Uterus (tissue), 4 donors: Measurements from ENCODE around the gene MIF4GD. TPM values are rescaled to one million over a fixed set of nuclear protein-coding genes. Genes with fewer than 3 reads are reported as not detected.
A peak's percentile ranks its signal among the peaks of the same experiment; 100 is the strongest.
"Not testable (repeated sequence)": the region's sequence is repeated elsewhere in the genome, so short reads cannot be mapped to it uniquely, and the experiment has no call there.

ENCODE experiments used
- DNase-seq, 2 donors: peaks; one replicate each; pipeline ENCODE4 v3.0.0-alpha.2; 2019 to 2020
- H3K27ac ChIP-seq, 2 donors: fragments of 200-600 bp; sonication (generic); 1 replicate in 1 of 2; 2 replicates in 1 of 2; pipeline ENCODE4 v1.5.1; 2016 to 2018
- H3K27me3 ChIP-seq, 2 donors: fragments of 200-600 bp; sonication (generic); one replicate each; pipeline ENCODE4 v1.5.1; 2018 to 2019; ENCODE audit warnings: control low read depth in 1 of 2
- H3K36me3 ChIP-seq, 2 donors: fragments of 200-600 bp; sonication (generic); one replicate each; pipeline ENCODE4 v1.5.1; 2019; ENCODE audit warnings: control low read depth in 1 of 2
- H3K4me1 ChIP-seq, 2 donors: fragments of 200-600 bp; sonication (generic); one replicate each; pipeline ENCODE4 v1.5.1; 2018 to 2019; ENCODE audit warnings: control low read depth in 1 of 2
- H3K4me3 ChIP-seq, 2 donors: fragments of 200-600 bp; sonication (generic); 1 replicate in 1 of 2; 2 replicates in 1 of 2; pipeline ENCODE4 v1.5.1; 2018 to 2019; ENCODE audit warnings: mild to moderate bottlenecking in 1 of 2
- H3K9me3 ChIP-seq, 2 donors: fragments of 200-600 bp; sonication (generic); one replicate each; pipeline ENCODE4 v1.5.1; 2019; ENCODE audit warnings: control low read depth in 1 of 2
- CTCF ChIP-seq, 4 experiments: fragments of 200-600 bp in 2 of 4; fragments of 450-650 bp in 2 of 4; sonication (generic) in 2 of 4; IDR thresholded peaks; one replicate each; pipeline ENCODE4 v1.5.1; 2016 to 2019; ENCODE audit warnings: antibody characterized with exemption in 4 of 4, mild to moderate bottlenecking in 2 of 4, moderate library complexity in 1 of 4
- POLR2A ChIP-seq, 2 donors: fragments of 450-650 bp; IDR thresholded peaks; one replicate each; pipeline ENCODE4 v1.6.1; 2016; ENCODE audit warnings: antibody characterized with exemption in 2 of 2, mild to moderate bottlenecking in 1 of 2, moderate library complexity in 1 of 2
- intact Hi-C: fragments of 100-400 bp; cut with DNase I; formaldehyde crosslinking; loops from one replicate; pipeline ENCODE4 v1.15.1; 2023; ENCODE audit warnings: low total_unique reads
- total RNA-seq, 4 donors: library from RNA; depleted of rRNA in 3 of 4; stranded (reverse); fragments of >200 nt in 3 of 4; gene quantifications; one replicate each; pipeline versions ENCODE4 v1.1.0 to v1.2.4, GENCODE V29; 2014 to 2023
- donor health status: DM: yes; HTN: yes; CAD: no.

MIF4GD gene
- total RNA-seq, 4 donors from 2014 or later, result 11.7 to 45.3 (median 25.8) TPM

DNA sequence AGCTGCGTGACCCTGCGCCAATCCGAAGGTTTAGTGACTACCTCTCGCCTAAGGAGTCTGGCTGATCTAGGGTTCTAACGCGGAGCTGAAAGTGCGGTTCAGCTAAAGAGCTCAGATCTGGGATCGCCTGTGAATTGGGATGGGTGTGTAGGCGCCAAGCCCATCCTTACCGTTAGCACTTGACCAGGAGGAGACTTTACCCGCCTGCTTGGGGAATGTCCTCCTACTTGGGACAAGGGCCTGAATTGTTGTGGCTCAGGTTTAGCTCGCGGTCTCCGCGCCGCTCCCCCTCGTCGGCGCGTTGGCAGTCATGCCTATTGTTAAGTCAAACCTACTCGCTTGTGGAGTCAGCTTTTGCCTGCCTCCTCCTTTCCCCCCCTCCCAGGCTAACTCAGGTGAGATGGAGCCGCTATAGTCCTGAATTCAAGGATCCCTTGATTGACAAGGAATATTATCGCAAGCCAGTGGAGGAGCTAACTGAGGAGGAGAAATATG, 8.9 kb downstream of the MIF4GD start:
- intact Hi-C loops, result no loop called here

GRCh38 chr17:75261336-75262111, 9.5 kb downstream of the MIF4GD start, which contains the start of the genes GGA3 and MRPS7:
TSS of gene GGA3 (minus strand) at chr17:75261606. CDS start at chr17:75261587, 19 bp downstream.
TSS of gene MRPS7 (plus strand) at chr17:75261879. CDS start at chr17:75261901, 22 bp downstream.
- peak within 1 kb of the TSS; percentile 66 to 86 for H3K4me3 ChIP-seq
- peak; percentile 93 to 95 for DNase-seq
- intact Hi-C loops, result no loop called here
- H3K9me3 ChIP-seq, result no peaks in the 10 kb centered on the region
- H3K27ac ChIP-seq, result peak within 1 kb of the TSS; percentile 91 to 93
- H3K36me3 ChIP-seq, result no peaks in the 10 kb centered on the region
- H3K27me3 ChIP-seq, result no peaks in the 10 kb centered on the region
- TF ChIP-seq POLR2A (IDR thresholded peaks at IDR 0.05) (peak; percentile 59 to 69), CTCF (IDR thresholded peaks at IDR 0.05) (peak in 1 of 4 experiments; percentile 4)
- H3K4me1 ChIP-seq, result peaks cover 6 to 14% of the 10 kb centered on the region in 2 donors

More for the DNA sequence above, 8.9 kb downstream of the MIF4GD start:
- TF ChIP-seq POLR2A (IDR thresholded peaks at IDR 0.05), result no peak
- no peak for TF ChIP-seq CTCF (IDR thresholded peaks at IDR 0.05)
- no peaks in the 10 kb centered on the region for H3K27me3 ChIP-seq
- no peak for DNase-seq
- H3K27ac ChIP-seq, result peak overlapping the region; percentile 91 to 93
- peak overlapping the region; percentile 66 to 86 for H3K4me3 ChIP-seq
- H3K9me3 ChIP-seq, result no peaks in the 10 kb centered on the region
- H3K36me3 ChIP-seq, result no peaks in the 10 kb centered on the region
- H3K4me1 ChIP-seq, result peaks cover 6 to 14% of the 10 kb centered on the region in 2 donors

- no peaks in the 10 kb centered on the region for H3K27me3 ChIP-seq
- TF ChIP-seq POLR2A (IDR thresholded peaks at IDR 0.05) (no peak), CTCF (IDR thresholded peaks at IDR 0.05) (peak in 1 of 4 experiments; percentile 9)
- intact Hi-C loops, result no loop called here
- H3K27ac ChIP-seq, result peak overlapping the region; percentile 91 to 93
- no peaks in the 10 kb centered on the region for H3K9me3 ChIP-seq
- H3K36me3 ChIP-seq, result no peaks in the 10 kb centered on the region
- peak overlapping the region; percentile 66 to 86 for H3K4me3 ChIP-seq
- no peak for DNase-seq
- H3K4me1 ChIP-seq, result peaks cover 6 to 14% of the 10 kb centered on the region in 2 donors
Measured at GRCh38 chr17:75260641-75261335, 10.2 kb downstream of the MIF4GD start.

- DNase-seq, H3K36me3 ChIP-seq, H3K4me3 ChIP-seq, H3K9me3 ChIP-seq, intact Hi-C loops, H3K27ac ChIP-seq, H3K27me3 ChIP-seq: not testable (repeated sequence)
- peaks cover 6 to 14% of the 10 kb centered on the region in 2 donors for H3K4me1 ChIP-seq
Measured at GRCh38 chr17:75257228-75257627, 13.8 kb downstream of the MIF4GD start.

DNA sequence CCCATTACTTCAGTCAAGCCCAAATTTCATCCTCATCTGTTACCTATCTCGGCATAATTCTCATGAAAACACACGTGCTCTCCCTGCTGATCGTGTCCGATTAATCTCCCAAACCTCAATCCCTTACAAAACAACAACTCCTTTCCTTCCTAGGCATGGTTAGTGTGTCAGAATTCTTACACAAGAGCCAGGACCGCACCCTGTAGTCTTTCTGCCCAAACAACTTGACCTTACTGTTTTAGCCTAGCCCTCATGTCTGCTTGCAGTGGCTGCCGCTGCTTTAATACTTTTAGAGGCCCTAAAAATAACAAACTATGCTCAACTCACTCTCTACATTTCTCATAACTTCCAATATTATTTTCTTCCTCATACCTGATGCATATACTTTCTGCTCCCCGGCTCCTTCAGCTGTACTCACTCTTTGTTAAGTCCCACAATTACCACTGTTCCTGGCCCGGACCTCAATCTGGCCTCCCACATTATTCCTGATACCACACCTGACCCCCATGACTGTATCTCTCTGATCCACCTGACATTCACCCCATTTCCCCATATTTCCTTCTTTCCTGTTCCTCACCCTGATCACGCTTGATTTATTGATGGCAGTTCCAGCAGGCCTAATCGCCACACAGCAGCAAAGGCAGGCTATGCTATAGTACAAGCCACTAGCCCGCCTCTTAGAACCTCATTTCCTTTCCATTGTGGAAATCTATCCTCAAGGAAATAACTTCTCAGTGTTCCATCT, 14.9 kb downstream of the MIF4GD start:
- DNase-seq, H3K4me3 ChIP-seq, H3K27ac ChIP-seq, H3K36me3 ChIP-seq, intact Hi-C loops, H3K9me3 ChIP-seq, H3K27me3 ChIP-seq: not testable (repeated sequence)
- peaks cover 6 to 14% of the 10 kb centered on the region in 2 donors for H3K4me1 ChIP-seq
